Measurements from ENCODE around the gene PRM3.
A peak's percentile ranks its signal among the peaks of the same experiment; 100 is the strongest.
"Not testable (repeated sequence)": the region's sequence is repeated elsewhere in the genome, so short reads cannot be mapped to it uniquely, and the experiment has no call there.

PRM3 gene

DNA sequence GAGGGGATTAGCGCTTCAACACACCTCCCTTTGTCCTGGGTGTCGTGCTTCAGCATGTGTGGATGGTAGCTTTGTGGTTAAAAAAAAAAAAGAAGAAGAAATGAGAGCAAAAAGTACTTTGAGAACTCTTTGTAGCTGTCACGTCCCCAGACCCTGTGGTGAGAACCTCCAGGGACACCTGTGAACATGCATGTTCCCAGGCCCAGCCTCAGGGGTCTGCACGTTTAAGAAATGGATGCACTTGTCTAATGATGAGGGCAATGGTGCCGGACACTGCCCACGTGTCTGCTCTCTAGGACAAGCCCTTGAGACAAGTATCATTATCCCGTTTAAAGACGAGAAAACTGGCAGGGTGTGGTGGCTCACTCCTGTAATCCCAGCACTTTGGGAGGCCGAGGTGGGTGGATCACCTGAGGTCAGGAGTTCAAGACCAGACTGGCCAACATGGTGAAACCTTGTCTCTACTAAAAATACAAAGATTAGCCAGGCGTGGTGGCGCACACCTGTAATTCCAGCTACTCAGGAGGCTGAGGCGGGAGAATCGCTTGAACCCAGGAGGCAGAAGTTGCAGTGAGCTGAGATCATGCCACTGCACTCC, 25.6 kb upstream of the PRM3 start:
- not testable (repeated sequence) for H2BK15ac ChIP-seq (ENCODE audit: low read depth, poor library complexity, severe bottlenecking); H2BK5ac ChIP-seq (ENCODE audit: low read depth, low read length, poor library complexity, severe bottlenecking); H3K4me2 ChIP-seq (ENCODE audit: low read length, poor library complexity, severe bottlenecking); H3K4me3 ChIP-seq (ENCODE audit: insufficient read depth in 1 of 2, low read depth in 1 of 2, low read length in 2 of 2); H3K4ac ChIP-seq (ENCODE audit: low read depth in 1 of 2, low read length in 2 of 2); H3K18ac ChIP-seq (ENCODE audit: low read depth in 1 of 2, low read length in 2 of 2); H3K23ac ChIP-seq (ENCODE audit: low read length in 2 of 2); H2AK5ac ChIP-seq (ENCODE audit: low read length, severe bottlenecking); H3K79me1 ChIP-seq (replicated peaks; ENCODE audit: low read length, poor library complexity, severe bottlenecking); H3K36me3 ChIP-seq (ENCODE audit: control insufficient read depth in 1 of 2, insufficient read depth in 2 of 2, low read depth in 1 of 2, low read length in 2 of 2); H2AFZ ChIP-seq (ENCODE audit: low read depth, low read length); H3K14ac ChIP-seq (ENCODE audit: low read length in 2 of 2); H3K27me3 ChIP-seq (ENCODE audit: control insufficient read depth in 1 of 2, insufficient read depth in 1 of 2, low read length in 2 of 2); H2BK120ac ChIP-seq (ENCODE audit: low read depth, low read length); H4K91ac ChIP-seq (ENCODE audit: low read length); H3K27ac ChIP-seq (ENCODE audit: low read length, poor library complexity, severe bottlenecking); H3K9ac ChIP-seq (ENCODE audit: low read length); H3K9me3 ChIP-seq (ENCODE audit: control insufficient read depth, low read length); H4K8ac ChIP-seq (ENCODE audit: low read length); DNase-seq
- H2BK12ac ChIP-seq (ENCODE audit: low read length in 2 of 2), result peak overlapping the region in 1 of 2 experiments; percentile 49
- H3K4me1 ChIP-seq (ENCODE audit: control insufficient read depth, insufficient read depth, low read depth, low read length), result peaks cover 24% of the 10 kb centered on the region
- WGBS, result 90% methylated on average over 13 of the region's 13 CpGs

DNA sequence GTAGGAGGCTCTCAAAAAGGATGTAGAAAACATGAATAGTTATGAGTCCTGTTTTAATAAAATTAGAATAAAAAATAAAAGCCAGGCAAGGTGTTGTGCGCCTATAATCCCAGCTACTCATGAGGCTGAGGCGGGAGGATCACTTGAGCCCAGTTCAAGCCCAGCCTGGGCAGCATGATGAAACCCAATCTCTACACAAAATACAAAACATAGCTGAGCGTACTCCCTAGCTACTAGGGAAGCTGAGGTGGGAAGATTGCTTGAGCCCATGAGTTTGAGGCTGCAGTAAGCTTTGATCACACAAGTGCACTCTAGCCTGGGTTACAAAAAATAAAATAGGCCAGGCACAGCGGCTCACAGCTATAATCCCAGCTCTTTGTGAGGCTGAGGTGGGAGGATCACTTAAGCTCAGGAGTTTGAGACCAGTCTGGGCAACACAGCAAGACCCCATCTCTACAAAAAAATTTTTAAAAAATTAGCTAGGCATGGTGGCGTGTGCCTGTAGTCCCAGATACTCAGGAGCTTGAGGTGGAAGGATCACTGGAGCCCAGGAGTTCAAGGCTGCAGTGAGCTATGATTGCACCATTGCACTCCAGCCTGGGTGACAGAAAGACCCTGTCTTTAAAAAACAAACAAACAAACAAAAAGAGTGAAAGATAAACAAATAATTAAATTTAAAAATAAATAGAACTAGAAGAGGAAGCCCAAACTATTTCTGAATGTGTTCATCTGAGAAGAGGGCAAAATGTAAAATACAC, 24.9 kb upstream of the PRM3 start:
- peaks cover 18% of the 10 kb centered on the region for H3K4me1 ChIP-seq (ENCODE audit: control insufficient read depth, insufficient read depth, low read depth, low read length)
- peak overlapping the region in 1 of 2 experiments; percentile 26 for H2BK12ac ChIP-seq (ENCODE audit: low read length in 2 of 2)
- H3K14ac ChIP-seq (ENCODE audit: low read length in 2 of 2), result no peak overlapping the region
- no peak overlapping the region for H4K8ac ChIP-seq (ENCODE audit: low read length)
- no peak overlapping the region for H3K4ac ChIP-seq (ENCODE audit: low read depth in 1 of 2, low read length in 2 of 2)
- H3K4me3 ChIP-seq (ENCODE audit: insufficient read depth in 1 of 2, low read depth in 1 of 2, low read length in 2 of 2), result no peak overlapping the region
- peaks cover 0 to 4% of the 10 kb centered on the region in 2 experiments for H3K27me3 ChIP-seq (ENCODE audit: control insufficient read depth in 1 of 2, insufficient read depth in 1 of 2, low read length in 2 of 2)
- no peak for DNase-seq
- no peak overlapping the region for H3K4me2 ChIP-seq (ENCODE audit: low read length, poor library complexity, severe bottlenecking)
- H3K36me3 ChIP-seq (ENCODE audit: control insufficient read depth in 1 of 2, insufficient read depth in 2 of 2, low read depth in 1 of 2, low read length in 2 of 2), result no peaks in the 10 kb centered on the region
- H2BK15ac ChIP-seq (ENCODE audit: low read depth, poor library complexity, severe bottlenecking), result no peak overlapping the region
- peak overlapping the region; percentile 16 for H2AK5ac ChIP-seq (ENCODE audit: low read length, severe bottlenecking)
- H3K9ac ChIP-seq (ENCODE audit: low read length), result no peak overlapping the region
- no peak overlapping the region for H3K23ac ChIP-seq (ENCODE audit: low read length in 2 of 2)
- no peak overlapping the region for H3K27ac ChIP-seq (ENCODE audit: low read length, poor library complexity, severe bottlenecking)
- H2BK5ac ChIP-seq (ENCODE audit: low read depth, low read length, poor library complexity, severe bottlenecking), result no peak overlapping the region
- H3K9me3 ChIP-seq (ENCODE audit: control insufficient read depth, low read length), result no peaks in the 10 kb centered on the region
- WGBS, result 100% methylated on average over 4 of the region's 5 CpGs
- no peak overlapping the region for H3K18ac ChIP-seq (ENCODE audit: low read depth in 1 of 2, low read length in 2 of 2)
- no peak overlapping the region for H4K91ac ChIP-seq (ENCODE audit: low read length)
- no peak overlapping the region for H2BK120ac ChIP-seq (ENCODE audit: low read depth, low read length)
- no peak overlapping the region for H2AFZ ChIP-seq (ENCODE audit: low read depth, low read length)
- H3K79me1 ChIP-seq (replicated peaks; ENCODE audit: low read length, poor library complexity, severe bottlenecking), result no peaks in the 10 kb centered on the region

- no peaks in the 10 kb centered on the region for H3K36me3 ChIP-seq (ENCODE audit: control insufficient read depth in 1 of 2, insufficient read depth in 2 of 2, low read depth in 1 of 2, low read length in 2 of 2)
- no peak overlapping the region for H2AFZ ChIP-seq (ENCODE audit: low read depth, low read length)
- no peak overlapping the region for H2BK12ac ChIP-seq (ENCODE audit: low read length in 2 of 2)
- H3K14ac ChIP-seq (ENCODE audit: low read length in 2 of 2), result no peak overlapping the region
- peak overlapping the region; percentile 31 for H3K27ac ChIP-seq (ENCODE audit: low read length, poor library complexity, severe bottlenecking)
- peak overlapping the region; percentile 16 for H3K9ac ChIP-seq (ENCODE audit: low read length)
- H4K8ac ChIP-seq (ENCODE audit: low read length), result no peak overlapping the region
- peak overlapping the region in 1 of 2 experiments; percentile 47 for H3K4me3 ChIP-seq (ENCODE audit: insufficient read depth in 1 of 2, low read depth in 1 of 2, low read length in 2 of 2)
- peaks cover 18% of the 10 kb centered on the region for H3K4me1 ChIP-seq (ENCODE audit: control insufficient read depth, insufficient read depth, low read depth, low read length)
- H3K18ac ChIP-seq (ENCODE audit: low read depth in 1 of 2, low read length in 2 of 2), result peak overlapping the region in 1 of 2 experiments; percentile 29
- H2BK120ac ChIP-seq (ENCODE audit: low read depth, low read length), result no peak overlapping the region
- no peak overlapping the region for H3K23ac ChIP-seq (ENCODE audit: low read length in 2 of 2)
- H3K9me3 ChIP-seq (ENCODE audit: control insufficient read depth, low read length), result no peaks in the 10 kb centered on the region
- no peak overlapping the region for H2BK15ac ChIP-seq (ENCODE audit: low read depth, poor library complexity, severe bottlenecking)
- DNase-seq, result peak; percentile 77
- H3K79me1 ChIP-seq (replicated peaks; ENCODE audit: low read length, poor library complexity, severe bottlenecking), result no peaks in the 10 kb centered on the region
- H3K27me3 ChIP-seq (ENCODE audit: control insufficient read depth in 1 of 2, insufficient read depth in 1 of 2, low read length in 2 of 2), result peaks cover 0 to 4% of the 10 kb centered on the region in 2 experiments
- H3K4ac ChIP-seq (ENCODE audit: low read depth in 1 of 2, low read length in 2 of 2), result no peak overlapping the region
- no peak overlapping the region for H2AK5ac ChIP-seq (ENCODE audit: low read length, severe bottlenecking)
- H2BK5ac ChIP-seq (ENCODE audit: low read depth, low read length, poor library complexity, severe bottlenecking), result no peak overlapping the region
- no peak overlapping the region for H4K91ac ChIP-seq (ENCODE audit: low read length)
- H3K4me2 ChIP-seq (ENCODE audit: low read length, poor library complexity, severe bottlenecking), result no peak overlapping the region
- 22% methylated on average over 17 of the region's 19 CpGs for WGBS
Observed at GRCh38 chr16:11297492-11298142, 24.2 kb upstream of the PRM3 start.

All from mesenchymal stem cell (in vitro differentiated cells and primary cell).